AG10803 (cell line): ENCODE measurements around the gene EI24.
"Not testable (repeated sequence)": the region's sequence is repeated elsewhere in the genome, so short reads cannot be mapped to it uniquely, and the experiment has no call there.

Experiments
- DNase-seq: peaks from one replicate; pipeline ENCODE4 v3.0.0; 2010; ENCODE audit warnings: low read depth
- H3K4me3 ChIP-seq: 2 replicates; pipeline ENCODE4 v1.5.1; 2011; ENCODE audit warnings: mild to moderate bottlenecking, low read length, control low read depth
- TF ChIP-seq, protein P1 (sequence below): conservative IDR thresholded peaks from 2 replicates; pipeline ENCODE4 v1.5.1; 2011; ENCODE audit warnings: mild to moderate bottlenecking, low read length, control low read depth, inconsistent platforms

Gene EI24

DNA sequence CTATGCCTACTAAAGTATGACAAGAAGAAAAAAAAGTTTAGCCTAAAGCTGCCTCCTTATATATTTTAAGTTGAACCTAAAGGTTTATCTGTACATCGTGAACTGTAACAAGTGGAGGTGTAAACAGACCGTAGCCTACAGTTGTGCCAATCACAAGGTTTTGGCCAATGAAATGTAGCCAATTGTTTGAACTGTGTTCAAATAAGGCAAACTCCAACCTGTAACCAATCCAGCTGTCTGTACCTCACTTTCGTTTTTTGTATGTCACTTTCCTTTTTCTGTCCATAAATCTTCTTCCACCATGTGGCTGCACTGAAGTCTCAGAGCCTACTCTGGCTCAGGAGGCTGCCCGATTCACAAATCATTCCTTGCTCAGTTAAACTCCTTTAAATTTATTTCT, 6.8 kb upstream of the EI24 start:
- DNase-seq, result no peak
- TF ChIP-seq, protein P1, sequence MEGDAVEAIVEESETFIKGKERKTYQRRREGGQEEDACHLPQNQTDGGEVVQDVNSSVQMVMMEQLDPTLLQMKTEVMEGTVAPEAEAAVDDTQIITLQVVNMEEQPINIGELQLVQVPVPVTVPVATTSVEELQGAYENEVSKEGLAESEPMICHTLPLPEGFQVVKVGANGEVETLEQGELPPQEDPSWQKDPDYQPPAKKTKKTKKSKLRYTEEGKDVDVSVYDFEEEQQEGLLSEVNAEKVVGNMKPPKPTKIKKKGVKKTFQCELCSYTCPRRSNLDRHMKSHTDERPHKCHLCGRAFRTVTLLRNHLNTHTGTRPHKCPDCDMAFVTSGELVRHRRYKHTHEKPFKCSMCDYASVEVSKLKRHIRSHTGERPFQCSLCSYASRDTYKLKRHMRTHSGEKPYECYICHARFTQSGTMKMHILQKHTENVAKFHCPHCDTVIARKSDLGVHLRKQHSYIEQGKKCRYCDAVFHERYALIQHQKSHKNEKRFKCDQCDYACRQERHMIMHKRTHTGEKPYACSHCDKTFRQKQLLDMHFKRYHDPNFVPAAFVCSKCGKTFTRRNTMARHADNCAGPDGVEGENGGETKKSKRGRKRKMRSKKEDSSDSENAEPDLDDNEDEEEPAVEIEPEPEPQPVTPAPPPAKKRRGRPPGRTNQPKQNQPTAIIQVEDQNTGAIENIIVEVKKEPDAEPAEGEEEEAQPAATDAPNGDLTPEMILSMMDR, result no peak
- H3K4me3 ChIP-seq, result no peak overlapping the region

DNA sequence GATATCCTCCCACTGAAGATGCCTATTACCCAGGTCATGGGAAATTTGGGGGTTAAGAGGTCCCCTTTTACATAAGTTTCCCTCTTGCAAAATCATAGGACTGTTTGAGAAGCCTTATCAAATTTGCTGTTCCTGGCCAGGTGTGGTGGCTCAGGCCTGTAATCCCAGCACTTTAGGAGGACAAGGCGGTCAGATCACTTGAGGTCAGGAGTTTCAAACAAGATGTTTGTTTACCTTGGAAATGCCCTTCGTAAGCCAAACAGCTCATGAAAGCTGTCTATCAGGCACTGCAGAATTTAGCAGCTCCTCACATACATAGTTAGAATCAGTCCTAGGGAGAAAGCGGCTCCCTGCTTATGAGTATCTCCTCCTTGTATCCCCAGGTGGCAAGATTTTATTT, 4.9 kb upstream of the EI24 start:
- DNase-seq, result no peak
- H3K4me3 ChIP-seq, result no peak overlapping the region
- TF ChIP-seq, protein P1, result no peak

DNA sequence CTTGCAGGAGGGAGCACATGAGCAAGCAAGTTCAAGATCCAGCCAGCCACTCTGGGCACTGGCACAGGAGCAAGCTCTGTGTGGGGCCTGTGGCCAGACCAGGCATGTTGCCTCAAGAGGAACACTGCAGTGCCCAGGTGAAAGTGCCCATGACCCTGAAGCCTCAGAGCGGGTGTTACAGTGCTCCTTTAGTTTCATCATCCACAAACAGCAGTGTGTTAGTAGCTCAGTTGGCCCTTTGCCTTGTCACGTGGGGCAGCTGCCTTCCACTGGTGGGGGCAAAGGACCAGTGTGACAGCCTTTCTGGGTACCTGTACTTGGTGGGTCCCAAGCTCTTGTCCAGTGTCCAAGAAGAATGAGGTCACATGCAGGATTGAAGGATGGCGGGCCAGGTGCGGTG, 3.0 kb upstream of the EI24 start:
- DNase-seq, result no peak
- H3K4me3 ChIP-seq, result no peak overlapping the region
- TF ChIP-seq, protein P1, result no peak

DNA sequence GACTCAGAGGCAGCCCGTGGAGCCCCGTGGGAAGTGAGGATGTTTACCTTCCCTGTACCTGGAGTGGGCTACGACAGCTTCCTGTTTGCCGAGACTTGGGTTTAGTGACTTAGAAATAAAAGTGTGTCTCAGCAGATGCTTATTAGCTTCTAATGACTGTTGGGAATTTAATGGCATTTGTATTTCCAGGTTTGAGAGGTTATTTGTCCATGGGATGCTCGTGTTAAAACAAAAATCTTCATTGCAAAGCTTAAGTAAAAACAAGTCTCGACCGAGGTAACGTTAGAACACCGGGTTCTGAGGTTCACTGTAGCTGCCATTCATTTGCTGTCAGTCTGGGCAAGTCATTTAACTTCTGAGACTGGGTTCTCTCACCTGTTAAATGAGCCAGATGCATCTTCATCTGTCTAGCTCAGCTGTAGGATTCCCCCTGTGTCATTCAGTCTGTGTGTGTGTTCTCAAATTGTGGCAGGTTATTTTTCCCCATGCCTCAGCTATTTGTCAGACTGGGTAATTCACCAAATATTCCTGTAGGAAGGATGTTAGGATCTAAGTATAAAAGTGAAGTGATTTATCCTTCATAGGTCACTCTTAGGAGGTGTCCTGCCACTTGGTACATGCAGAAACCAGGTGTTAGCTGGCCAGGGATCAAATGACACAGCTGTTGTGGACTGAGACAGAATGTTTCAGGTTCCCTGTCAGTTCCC, 791 bp downstream of the EI24 start:
- TF ChIP-seq, protein P1, result no peak
- DNase-seq, result no peak
- H3K4me3 ChIP-seq, result peak overlapping the region; percentile 92

DNA sequence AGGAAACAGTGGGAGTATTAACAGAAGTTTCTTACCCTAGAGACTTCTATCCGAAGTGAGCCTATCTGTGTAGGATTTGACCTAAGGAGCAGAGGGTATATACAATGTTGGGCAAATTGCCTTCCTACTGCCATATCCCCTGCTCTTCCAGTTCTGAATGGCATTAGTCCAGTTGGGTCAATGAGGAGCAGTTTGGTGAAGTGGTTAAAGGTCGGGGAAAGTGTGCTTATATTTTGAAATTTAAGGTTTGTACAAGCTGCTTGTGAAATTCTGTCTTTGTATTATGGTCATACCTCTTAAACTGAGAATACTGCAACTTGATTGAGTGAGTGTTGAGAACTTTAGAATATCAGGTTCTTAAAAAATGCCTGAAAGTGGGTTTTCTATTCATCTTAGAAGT, 1.7 kb downstream of the EI24 start:
- DNase-seq, result no peak
- no peak overlapping the region for H3K4me3 ChIP-seq
- TF ChIP-seq, protein P1, result no peak

DNA sequence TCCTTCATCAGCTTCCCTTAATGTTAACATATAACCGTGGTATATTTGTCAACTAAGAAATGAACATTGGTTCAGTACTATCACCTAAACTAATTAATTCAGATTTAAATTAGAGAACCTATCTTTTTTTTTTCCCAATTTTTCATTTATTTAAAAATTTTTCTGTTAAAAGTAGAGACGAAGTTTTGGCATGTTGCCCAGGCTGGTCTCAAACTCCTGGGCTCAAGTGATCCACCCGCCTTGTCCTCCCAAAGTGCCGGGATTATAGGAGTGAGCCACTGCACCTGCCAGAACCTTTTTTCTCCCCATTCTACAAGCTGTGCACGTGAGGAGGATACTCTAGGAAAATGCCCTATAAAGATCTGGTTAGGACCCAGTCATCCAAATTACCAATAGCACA, 3.6 kb downstream of the EI24 start:
- DNase-seq, result no peak
- TF ChIP-seq, protein P1, result no peak
- H3K4me3 ChIP-seq, result no peak overlapping the region

DNA sequence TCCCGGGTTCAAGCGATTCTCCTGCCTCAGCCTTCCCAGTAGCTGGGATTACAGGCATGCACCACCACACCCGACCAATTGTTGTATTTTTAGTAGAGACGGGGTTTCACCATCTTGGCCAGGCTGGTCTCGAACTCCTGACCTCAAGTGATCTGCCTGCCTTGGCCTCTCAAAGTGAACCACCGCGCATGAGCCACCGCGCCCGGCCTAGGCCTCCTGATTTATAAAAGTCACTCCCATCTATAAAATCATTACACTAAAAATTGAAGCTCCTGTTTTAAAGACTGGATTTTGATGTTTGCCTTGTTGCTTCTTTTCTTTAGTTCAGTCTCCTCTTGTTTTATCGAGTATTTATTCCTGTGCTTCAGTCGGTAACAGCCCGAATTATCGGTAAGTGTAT, 7.9 kb downstream of the EI24 start:
- H3K4me3 ChIP-seq, DNase-seq: not testable (repeated sequence)
